ENCODE results near the gene NTSR1.

NTSR1 gene

GRCh38 chr20:62663145-62664018 is 45.3 kb upstream of the NTSR1 start:
- Histone ChIP-seq H3K36me3 (ENCODE audit: insufficient read depth, low read length) (peaks cover 56% of the 10 kb centered on the region; the same call in 1 of the 2 replicates), H3K4me1 (ENCODE audit: insufficient read depth, low read length, poor library complexity, severe bottlenecking) (no peaks in the 10 kb centered on the region), H3K27me3 (ENCODE audit: insufficient read depth, low read length, poor library complexity, severe bottlenecking) (no peaks in the 10 kb centered on the region), H3K79me2 (ENCODE audit: insufficient read depth, low read length) (no peaks in the 10 kb centered on the region), H3K4me2 (ENCODE audit: low read depth, low read length, poor library complexity, severe bottlenecking) (no peak overlapping the region), H4K20me1 (ENCODE audit: insufficient read depth, low read length, poor library complexity, severe bottlenecking) (no peaks in the 10 kb centered on the region), H3K9me2 (replicated peaks; ENCODE audit: low read depth, low read length) (no peaks in the 10 kb centered on the region), H3K9me3 (ENCODE audit: insufficient read depth, low read depth, low read length) (no peaks in the 10 kb centered on the region), H3F3A (ENCODE audit: low read depth) (no peaks in the 10 kb centered on the region), H2AFZ (ENCODE audit: low read length) (no peak overlapping the region), H3K9ac (ENCODE audit: low read depth, low read length, poor library complexity, severe bottlenecking) (no peak overlapping the region), H3K4me3 (ENCODE audit: low read length, poor library complexity, severe bottlenecking) (no peak overlapping the region)
- TF ChIP-seq, protein P1, sequence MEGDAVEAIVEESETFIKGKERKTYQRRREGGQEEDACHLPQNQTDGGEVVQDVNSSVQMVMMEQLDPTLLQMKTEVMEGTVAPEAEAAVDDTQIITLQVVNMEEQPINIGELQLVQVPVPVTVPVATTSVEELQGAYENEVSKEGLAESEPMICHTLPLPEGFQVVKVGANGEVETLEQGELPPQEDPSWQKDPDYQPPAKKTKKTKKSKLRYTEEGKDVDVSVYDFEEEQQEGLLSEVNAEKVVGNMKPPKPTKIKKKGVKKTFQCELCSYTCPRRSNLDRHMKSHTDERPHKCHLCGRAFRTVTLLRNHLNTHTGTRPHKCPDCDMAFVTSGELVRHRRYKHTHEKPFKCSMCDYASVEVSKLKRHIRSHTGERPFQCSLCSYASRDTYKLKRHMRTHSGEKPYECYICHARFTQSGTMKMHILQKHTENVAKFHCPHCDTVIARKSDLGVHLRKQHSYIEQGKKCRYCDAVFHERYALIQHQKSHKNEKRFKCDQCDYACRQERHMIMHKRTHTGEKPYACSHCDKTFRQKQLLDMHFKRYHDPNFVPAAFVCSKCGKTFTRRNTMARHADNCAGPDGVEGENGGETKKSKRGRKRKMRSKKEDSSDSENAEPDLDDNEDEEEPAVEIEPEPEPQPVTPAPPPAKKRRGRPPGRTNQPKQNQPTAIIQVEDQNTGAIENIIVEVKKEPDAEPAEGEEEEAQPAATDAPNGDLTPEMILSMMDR (conservative IDR thresholded peaks at IDR 0.05; ENCODE audit: low read length), result no peak
- TF ChIP-seq EZH2phosphoT487 (IDR thresholded peaks at IDR 0.05; ENCODE audit: borderline replicate concordance), result no peak

DNA sequence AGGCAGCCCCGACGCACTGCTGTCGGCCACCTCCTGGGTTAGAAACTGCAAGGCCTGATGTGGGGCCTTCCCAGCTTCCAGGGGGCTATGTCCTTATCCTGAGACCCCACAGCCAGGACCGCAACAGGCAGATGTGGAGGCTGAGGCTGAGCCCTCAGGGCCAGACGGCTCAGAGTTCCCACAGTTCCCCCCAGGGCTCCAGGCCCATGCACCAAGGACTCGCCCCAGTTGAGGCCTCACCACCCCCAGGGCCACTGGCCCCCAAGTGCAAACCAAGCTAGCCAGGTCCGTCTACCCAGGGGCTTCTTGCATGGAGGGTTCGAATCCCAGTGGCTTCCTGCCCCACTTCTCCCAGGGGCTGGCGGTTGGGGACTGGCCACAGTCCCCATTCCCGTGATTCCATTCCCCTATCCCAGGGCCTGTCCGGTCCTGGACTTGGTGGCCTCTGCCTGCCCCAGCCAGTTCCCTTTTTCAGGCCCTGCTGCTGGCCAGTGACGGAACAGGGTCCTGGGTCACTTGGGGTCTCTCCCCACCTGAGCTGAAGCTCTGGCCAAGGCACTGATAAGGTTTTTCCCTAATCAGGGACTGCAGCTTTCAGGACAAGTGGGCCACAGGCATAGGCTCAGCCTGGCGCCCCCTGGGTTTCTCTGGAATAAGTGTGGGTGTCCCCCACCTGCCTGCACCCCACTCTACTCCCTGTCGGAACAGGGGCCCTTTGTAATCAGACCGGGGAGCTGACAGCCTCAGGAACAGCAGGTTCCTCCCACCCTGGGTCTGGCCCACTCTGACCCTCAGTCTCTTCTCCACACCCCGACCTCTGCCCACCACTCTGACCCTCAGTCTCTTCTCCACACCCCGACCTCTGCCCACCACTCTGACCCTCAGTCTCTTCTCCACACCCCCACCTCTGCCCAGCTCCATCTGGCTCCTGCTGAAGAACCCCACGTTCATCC is 44.3 kb upstream of the NTSR1 start:
- H3K9me3 ChIP-seq (ENCODE audit: insufficient read depth, low read depth, low read length), result no peaks in the 10 kb centered on the region
- H3K9me2 ChIP-seq (replicated peaks; ENCODE audit: low read depth, low read length), result no peaks in the 10 kb centered on the region
- no peak overlapping the region for H3K4me3 ChIP-seq (ENCODE audit: low read length, poor library complexity, severe bottlenecking)
- no peaks in the 10 kb centered on the region for H3F3A ChIP-seq (ENCODE audit: low read depth)
- H3K9ac ChIP-seq (ENCODE audit: low read depth, low read length, poor library complexity, severe bottlenecking), result no peak overlapping the region
- TF ChIP-seq, protein P1 (conservative IDR thresholded peaks at IDR 0.05; ENCODE audit: low read length), result no peak
- TF ChIP-seq EZH2phosphoT487 (IDR thresholded peaks at IDR 0.05; ENCODE audit: borderline replicate concordance), result no peak
- H3K79me2 ChIP-seq (ENCODE audit: insufficient read depth, low read length), result no peaks in the 10 kb centered on the region
- peaks cover 49% of the 10 kb centered on the region; the same call in 1 of the 2 replicates for H3K36me3 ChIP-seq (ENCODE audit: insufficient read depth, low read length)
- H3K4me2 ChIP-seq (ENCODE audit: low read depth, low read length, poor library complexity, severe bottlenecking), result no peak overlapping the region
- H2AFZ ChIP-seq (ENCODE audit: low read length), result no peak overlapping the region
- no peaks in the 10 kb centered on the region for H4K20me1 ChIP-seq (ENCODE audit: insufficient read depth, low read length, poor library complexity, severe bottlenecking)
- H3K4me1 ChIP-seq (ENCODE audit: insufficient read depth, low read length, poor library complexity, severe bottlenecking), result no peaks in the 10 kb centered on the region
- no peaks in the 10 kb centered on the region for H3K27me3 ChIP-seq (ENCODE audit: insufficient read depth, low read length, poor library complexity, severe bottlenecking)

DNA sequence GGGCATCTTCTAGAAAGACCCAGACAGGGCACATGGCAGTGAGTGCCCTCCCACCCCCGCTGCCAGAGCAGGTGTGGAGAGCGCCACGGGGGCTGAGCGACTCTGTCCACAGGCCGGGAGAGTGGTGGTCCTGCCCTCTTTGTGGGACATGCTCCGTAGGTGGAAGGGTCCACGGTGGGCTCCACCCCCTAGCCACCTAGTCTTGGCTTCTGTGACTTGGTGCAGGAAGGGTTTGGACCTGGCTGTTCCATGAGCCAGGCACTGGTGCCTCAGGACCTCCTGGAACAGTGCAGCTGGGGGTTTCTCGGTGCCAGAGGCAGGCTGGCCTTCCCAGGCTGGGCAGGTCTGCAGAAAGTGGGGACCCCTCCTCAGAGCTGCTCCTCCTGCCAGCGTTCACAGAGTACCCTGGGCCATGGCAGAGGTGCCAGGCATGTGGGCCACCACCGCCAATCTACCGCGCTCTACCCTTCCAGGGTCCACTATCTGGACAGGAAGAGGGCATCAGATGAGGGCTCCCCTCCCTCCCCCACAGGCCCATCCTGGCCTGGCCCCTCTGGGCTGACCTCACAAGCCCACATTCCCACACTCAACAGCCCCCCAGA is 43.4 kb upstream of the NTSR1 start:
- Histone ChIP-seq H2AFZ (ENCODE audit: low read length) (no peak overlapping the region), H3K9me2 (replicated peaks; ENCODE audit: low read depth, low read length) (no peaks in the 10 kb centered on the region), H3K27me3 (ENCODE audit: insufficient read depth, low read length, poor library complexity, severe bottlenecking) (no peaks in the 10 kb centered on the region), H3K36me3 (ENCODE audit: insufficient read depth, low read length) (peaks cover 41% of the 10 kb centered on the region; the same call in 1 of the 2 replicates), H4K20me1 (ENCODE audit: insufficient read depth, low read length, poor library complexity, severe bottlenecking) (no peaks in the 10 kb centered on the region), H3K79me2 (ENCODE audit: insufficient read depth, low read length) (no peaks in the 10 kb centered on the region), H3K4me3 (ENCODE audit: low read length, poor library complexity, severe bottlenecking) (no peak overlapping the region), H3K9ac (ENCODE audit: low read depth, low read length, poor library complexity, severe bottlenecking) (no peak overlapping the region), H3F3A (ENCODE audit: low read depth) (no peaks in the 10 kb centered on the region), H3K9me3 (ENCODE audit: insufficient read depth, low read depth, low read length) (no peaks in the 10 kb centered on the region), H3K4me2 (ENCODE audit: low read depth, low read length, poor library complexity, severe bottlenecking) (no peak overlapping the region), H3K4me1 (ENCODE audit: insufficient read depth, low read length, poor library complexity, severe bottlenecking) (no peaks in the 10 kb centered on the region)
- TF ChIP-seq, protein P1 (conservative IDR thresholded peaks at IDR 0.05; ENCODE audit: low read length), result no peak
- no peak for TF ChIP-seq EZH2phosphoT487 (IDR thresholded peaks at IDR 0.05; ENCODE audit: borderline replicate concordance)

Measured in Loucy (cell line).